HG02623 (cell line): Measurements from ENCODE around the gene HPRT1.

Experiments
- ATAC-seq: cut with Tn5 transposase; IDR thresholded peaks from one replicate; pipeline ENCODE4 v1.9.1; 2021; ENCODE audit warnings: moderate library complexity; ENCODE audit not compliant: unreplicated experiment

The HPRT1 gene

GRCh38 chrX:134472041-134472440 lies 12.1 kb downstream of the HPRT1 start:
- no peak for ATAC-seq

- no peak for ATAC-seq
These were observed 16.3 kb downstream of the HPRT1 start for GRCh38 chrX:134476284-134476683.

- no peak for ATAC-seq
These were observed 18.4 kb downstream of the HPRT1 start for GRCh38 chrX:134478374-134478773.

GRCh38 chrX:134480061-134480460 lies 20.1 kb downstream of the HPRT1 start:
- ATAC-seq: no peak

GRCh38 chrX:134481339-134481738 lies 21.4 kb downstream of the HPRT1 start:
- ATAC-seq: no peak

- ATAC-seq: no peak
These were observed 22.4 kb downstream of the HPRT1 start for GRCh38 chrX:134482371-134482770.

- ATAC-seq: no peak
These were observed 24.1 kb downstream of the HPRT1 start for GRCh38 chrX:134484039-134484438.

GRCh38 chrX:134501941-134502340 lies 42.0 kb downstream of the HPRT1 start:
- no peak for ATAC-seq

- no peak for ATAC-seq
These were observed 42.7 kb downstream of the HPRT1 start for GRCh38 chrX:134502686-134503085.

GRCh38 chrX:134512566-134512965 lies 52.6 kb downstream of the HPRT1 start:
- no peak for ATAC-seq

- no peak for ATAC-seq
These were observed 53.1 kb downstream of the HPRT1 start for GRCh38 chrX:134513091-134513490.

- ATAC-seq: no peak
These were observed 61.0 kb downstream of the HPRT1 start for GRCh38 chrX:134520860-134521390.

GRCh38 chrX:134524181-134524580 lies 64.2 kb downstream of the HPRT1 start:
- ATAC-seq: no peak

GRCh38 chrX:134525086-134525792 lies 65.3 kb downstream of the HPRT1 start:
- ATAC-seq: no peak

GRCh38 chrX:134526399-134526798 lies 66.4 kb downstream of the HPRT1 start:
- ATAC-seq: no peak

- ATAC-seq: no peak
These were observed 69.0 kb downstream of the HPRT1 start for GRCh38 chrX:134528960-134529359.

- ATAC-seq: no peak
These were observed 69.5 kb downstream of the HPRT1 start for GRCh38 chrX:134529481-134529880.

- no peak for ATAC-seq
These were observed 70.9 kb downstream of the HPRT1 start for GRCh38 chrX:134530845-134531244.

- ATAC-seq: no peak
These were observed 73.4 kb downstream of the HPRT1 start for GRCh38 chrX:134533352-134533751.

- ATAC-seq: no peak
These were observed 74.0 kb downstream of the HPRT1 start for GRCh38 chrX:134533952-134534351.

GRCh38 chrX:134537179-134537955 lies 77.4 kb downstream of the HPRT1 start:
- no peak for ATAC-seq

- no peak for ATAC-seq
These were observed 78.4 kb downstream of the HPRT1 start for GRCh38 chrX:134538316-134538715.
